ENCODE results near the gene TRIM39. TPM values are rescaled to one million over a fixed set of nuclear protein-coding genes. Genes with fewer than 3 reads are reported as not detected.

TRIM39 gene
- total RNA-seq, 1 donor, result 14.5 TPM

- H3K9me3 ChIP-seq (ENCODE audit: low read depth, low read length), result no peaks in the 10 kb centered on the region
- H4K20me1 ChIP-seq (ENCODE audit: insufficient read depth, low read length), result no peaks in the 10 kb centered on the region
- H3K27me3 ChIP-seq (ENCODE audit: insufficient read depth, low read length), result no peaks in the 10 kb centered on the region
- peaks cover 11% of the 10 kb centered on the region for H3K79me2 ChIP-seq (ENCODE audit: insufficient read depth, low read length)
- H3K4me3 ChIP-seq (ENCODE audit: insufficient read depth, low read length), result no peak overlapping the region
- H3K36me3 ChIP-seq (ENCODE audit: insufficient read depth, low read length), result peaks cover 65% of the 10 kb centered on the region
- peaks cover 8% of the 10 kb centered on the region for H3K4me1 ChIP-seq (ENCODE audit: insufficient read depth, low read length)
- no peak for DNase-seq (ENCODE audit: insufficient read length, low spot score, missing footprints)
- no peak overlapping the region for H3K4me2 ChIP-seq (ENCODE audit: insufficient read depth, low read length)
- no peak for TF ChIP-seq CTCF (IDR thresholded peaks at IDR 0.05; ENCODE audit: extremely low read depth, low read depth, low read length)
- H2AFZ ChIP-seq (ENCODE audit: low read length), result no peak overlapping the region
- no peak overlapping the region for H3K27ac ChIP-seq (ENCODE audit: low read depth, low read length)
These were observed 5.3 kb downstream of the TRIM39 start for GRCh38 chr6:30331981-30332380.

GRCh38 chr6:30334075-30334783 is 7.5 kb downstream of the TRIM39 start:
- TF ChIP-seq CTCF (IDR thresholded peaks at IDR 0.05; ENCODE audit: extremely low read depth, low read depth, low read length), result no peak
- peak; percentile 62 for DNase-seq (ENCODE audit: insufficient read length, low spot score, missing footprints)
- H3K27me3 ChIP-seq (ENCODE audit: insufficient read depth, low read length), result no peaks in the 10 kb centered on the region
- H3K4me2 ChIP-seq (ENCODE audit: insufficient read depth, low read length), result no peak overlapping the region
- H3K9me3 ChIP-seq (ENCODE audit: low read depth, low read length), result no peaks in the 10 kb centered on the region
- H3K27ac ChIP-seq (ENCODE audit: low read depth, low read length), result no peak overlapping the region
- H2AFZ ChIP-seq (ENCODE audit: low read length), result no peak overlapping the region
- no peaks in the 10 kb centered on the region for H3K79me2 ChIP-seq (ENCODE audit: insufficient read depth, low read length)
- no peak overlapping the region for H3K4me3 ChIP-seq (ENCODE audit: insufficient read depth, low read length)
- no peaks in the 10 kb centered on the region for H3K4me1 ChIP-seq (ENCODE audit: insufficient read depth, low read length)
- H3K36me3 ChIP-seq (ENCODE audit: insufficient read depth, low read length), result peaks cover 66% of the 10 kb centered on the region
- H4K20me1 ChIP-seq (ENCODE audit: insufficient read depth, low read length), result no peaks in the 10 kb centered on the region

- no peak for TF ChIP-seq CTCF (IDR thresholded peaks at IDR 0.05; ENCODE audit: extremely low read depth, low read depth, low read length)
- no peaks in the 10 kb centered on the region for H3K79me2 ChIP-seq (ENCODE audit: insufficient read depth, low read length)
- no peak overlapping the region for H2AFZ ChIP-seq (ENCODE audit: low read length)
- H3K4me2 ChIP-seq (ENCODE audit: insufficient read depth, low read length), result peak overlapping the region; percentile 24
- no peaks in the 10 kb centered on the region for H3K9me3 ChIP-seq (ENCODE audit: low read depth, low read length)
- no peak overlapping the region for H3K4me3 ChIP-seq (ENCODE audit: insufficient read depth, low read length)
- peaks cover 39% of the 10 kb centered on the region for H3K36me3 ChIP-seq (ENCODE audit: insufficient read depth, low read length)
- no peaks in the 10 kb centered on the region for H3K27me3 ChIP-seq (ENCODE audit: insufficient read depth, low read length)
- H4K20me1 ChIP-seq (ENCODE audit: insufficient read depth, low read length), result no peaks in the 10 kb centered on the region
- no peak overlapping the region for H3K27ac ChIP-seq (ENCODE audit: low read depth, low read length)
- peaks cover 5% of the 10 kb centered on the region for H3K4me1 ChIP-seq (ENCODE audit: insufficient read depth, low read length)
- no peak for DNase-seq (ENCODE audit: insufficient read length, low spot score, missing footprints)
These were observed 13.9 kb downstream of the TRIM39 start for GRCh38 chr6:30340589-30341054.

- no peak overlapping the region for H2AFZ ChIP-seq (ENCODE audit: low read length)
- H3K27ac ChIP-seq (ENCODE audit: low read depth, low read length), result no peak overlapping the region
- no peaks in the 10 kb centered on the region for H4K20me1 ChIP-seq (ENCODE audit: insufficient read depth, low read length)
- H3K4me2 ChIP-seq (ENCODE audit: insufficient read depth, low read length), result no peak overlapping the region
- H3K4me1 ChIP-seq (ENCODE audit: insufficient read depth, low read length), result peaks cover 9% of the 10 kb centered on the region
- H3K27me3 ChIP-seq (ENCODE audit: insufficient read depth, low read length), result no peaks in the 10 kb centered on the region
- peaks cover 2% of the 10 kb centered on the region for H3K79me2 ChIP-seq (ENCODE audit: insufficient read depth, low read length)
- no peaks in the 10 kb centered on the region for H3K9me3 ChIP-seq (ENCODE audit: low read depth, low read length)
- no peak overlapping the region for H3K4me3 ChIP-seq (ENCODE audit: insufficient read depth, low read length)
- no peak for DNase-seq (ENCODE audit: insufficient read length, low spot score, missing footprints)
- TF ChIP-seq CTCF (IDR thresholded peaks at IDR 0.05; ENCODE audit: extremely low read depth, low read depth, low read length), result no peak
- H3K36me3 ChIP-seq (ENCODE audit: insufficient read depth, low read length), result peaks cover 33% of the 10 kb centered on the region
These were observed 14.5 kb downstream of the TRIM39 start for GRCh38 chr6:30341218-30341617.

All from osteoblast (primary cell).